Activated T-cell treated with anti-CD3 and anti-CD28 coated beads, Interleukin-2, amount 50 U/mL, for 72 hours (primary cell): ENCODE measurements around the gene TMEM53. TPM values are rescaled to one million over a fixed set of nuclear protein-coding genes. Genes with fewer than 3 reads are reported as not detected.

ENCODE experiments used
- total RNA-seq, 2 donors: library from RNA; stranded (reverse); gene quantifications; one replicate each; pipeline ENCODE4 v1.2.3, GENCODE V29; 2022

The TMEM53 gene
- total RNA-seq, 2 donors from 2014 or later: 3.8 to 4.5 TPM

Other genes with a start within 250 kb of the TMEM53 start
- 100 to 1,000 TPM; 108 to 123 TPM for gene ARMH1, start 233 bp upstream of the TMEM53 start, total RNA-seq
- not detected for gene RNU5D-1, start 56.7 kb upstream of the TMEM53 start, total RNA-seq
- 100 to 1,000 TPM; 134 to 147 TPM for gene KIF2C, start 65.4 kb upstream of the TMEM53 start, total RNA-seq
- 1,000 to 10,000 TPM; 2,862 to 3,010 TPM for gene RPS8, start 101.1 kb upstream of the TMEM53 start, total RNA-seq
- gene BEST4, start 113.7 kb upstream of the TMEM53 start, total RNA-seq: 1 to 10 TPM; 2.5 to 2.6 TPM
- gene PLK3, start 125.9 kb upstream of the TMEM53 start, total RNA-seq: 10 to 100 TPM; 53.4 to 60.7 TPM
- 1 to 10 TPM in 1 of 2 donors, not detected in 1; 1.5 TPM for gene DYNLT4, start 132.9 kb upstream of the TMEM53 start, total RNA-seq
- 10 to 100 TPM in 1 of 2 donors, 1 to 10 TPM in 1; 9.4 to 16.8 TPM for gene BTBD19, start 134.0 kb upstream of the TMEM53 start, total RNA-seq
- 1 to 10 TPM; 1.8 to 3.2 TPM for gene PTCH2, start 168.8 kb upstream of the TMEM53 start, total RNA-seq